MM.1S (cell line): Measurements from ENCODE around the gene SWSAP1.

ENCODE experiments used
- DNase-seq: peaks from one replicate; pipeline ENCODE4 v3.0.0-alpha.2; 2015
- H2AFZ ChIP-seq: fragments of 300-600 bp; sonication (generic); 2 replicates; pipeline ENCODE4 v1.6.0; 2016; ENCODE audit warnings: antibody characterized with exemption, low read length
- H3F3A ChIP-seq: fragments of 300-600 bp; sonication (generic); 2 replicates; pipeline ENCODE4 v1.6.1; 2016; ENCODE audit warnings: mild to moderate bottlenecking, antibody characterized with exemption, low read length, moderate library complexity, mixed read lengths; ENCODE audit not compliant: insufficient read depth
- H3K27ac ChIP-seq: fragments of 300-600 bp; sonication (generic); 2 replicates; pipeline ENCODE4 v1.5.1; 2016; ENCODE audit warnings: mild to moderate bottlenecking, low read length
- H3K27me3 ChIP-seq: fragments of 300-600 bp; sonication (generic); replicated peaks from 2 replicates; pipeline ENCODE4 v1.6.0; 2016; ENCODE audit warnings: low read length; ENCODE audit not compliant: insufficient read depth
- H3K36me3 ChIP-seq: fragments of 300-600 bp; sonication (generic); replicated peaks from 2 replicates; pipeline ENCODE4 v1.6.1; 2016; ENCODE audit warnings: mild to moderate bottlenecking, low read length, mixed read lengths; ENCODE audit not compliant: insufficient read depth
- H3K4me1 ChIP-seq: fragments of 300-600 bp; sonication (generic); 2 replicates; pipeline ENCODE4 v1.6.1; 2016; ENCODE audit warnings: low read length, mixed read lengths
- H3K4me2 ChIP-seq: fragments of 300-600 bp; sonication (generic); 2 replicates; pipeline ENCODE4 v1.6.0; 2016; ENCODE audit warnings: low read depth, low read length
- H3K4me3 ChIP-seq: fragments of 300-600 bp; sonication (generic); 2 replicates; pipeline ENCODE4 v1.5.1; 2016; ENCODE audit warnings: low read length, mixed read lengths
- H3K79me2 ChIP-seq: fragments of 300-600 bp; sonication (generic); 2 replicates; pipeline ENCODE4 v1.6.1; 2016; ENCODE audit warnings: mixed run types, low read length, mixed read lengths
- H3K9ac ChIP-seq: fragments of 300-600 bp; sonication (generic); 2 replicates; pipeline ENCODE4 v1.6.1; 2016; ENCODE audit warnings: low read length, mixed read lengths
- H3K9me2 ChIP-seq: fragments of 300-600 bp; sonication (generic); replicated peaks from 2 replicates; pipeline ENCODE4 v1.6.1; 2016; ENCODE audit warnings: mild to moderate bottlenecking, low read length, mixed read lengths; ENCODE audit not compliant: insufficient read depth
- H3K9me3 ChIP-seq: fragments of 300-600 bp; sonication (generic); replicated peaks from 2 replicates; pipeline ENCODE4 v1.6.1; 2016; ENCODE audit warnings: mild to moderate bottlenecking, low read length, mixed read lengths; ENCODE audit not compliant: insufficient read depth
- H4K20me1 ChIP-seq: fragments of 300-600 bp; sonication (generic); 2 replicates; pipeline ENCODE4 v1.6.1; 2016; ENCODE audit warnings: mild to moderate bottlenecking, low read length, moderate library complexity, mixed read lengths; ENCODE audit not compliant: insufficient read depth
- CTCF ChIP-seq: fragments of 300-600 bp; sonication (generic); IDR thresholded peaks from 2 replicates; pipeline ENCODE4 v1.5.1; 2016; ENCODE audit warnings: antibody characterized with exemption, low read length, mixed read lengths
- EZH2 ChIP-seq: fragments of 300-600 bp; sonication (generic); optimal IDR thresholded peaks from 2 replicates; pipeline ENCODE3; 2017; ENCODE audit warnings: low read depth, mild to moderate bottlenecking, antibody characterized with exemption, low read length, mixed read lengths
- EZH2phosphoT487 ChIP-seq: fragments of 300-600 bp; sonication (generic); IDR thresholded peaks from 2 replicates; pipeline ENCODE4 v1.6.1; 2018; ENCODE audit warnings: antibody characterized with exemption, low read length

Gene SWSAP1

GRCh38 chr19:11364296-11364904 is 10.1 kb upstream of the SWSAP1 start:
- Histone ChIP-seq H3K27ac (no peak overlapping the region), H3K4me2 (no peak overlapping the region), H3K27me3 (peaks cover 2% of the 10 kb centered on the region; the same call in 1 of the 2 replicates), H3K9me3 (no peaks in the 10 kb centered on the region), H3K79me2 (no peaks in the 10 kb centered on the region), H3K4me3 (no peak overlapping the region), H3K9ac (no peak overlapping the region), H4K20me1 (no peaks in the 10 kb centered on the region), H2AFZ (no peak overlapping the region), H3F3A (no peaks in the 10 kb centered on the region), H3K4me1 (no peaks in the 10 kb centered on the region), H3K9me2 (no peaks in the 10 kb centered on the region), H3K36me3 (no peaks in the 10 kb centered on the region)
- no peak for TF ChIP-seq EZH2phosphoT487
- no peak for TF ChIP-seq CTCF
- no peak for TF ChIP-seq EZH2
- DNase-seq, result no peak

GRCh38 chr19:11364935-11365334 is 9.5 kb upstream of the SWSAP1 start:
- no peak for DNase-seq
- Histone ChIP-seq H3K36me3 (no peaks in the 10 kb centered on the region), H3K4me2 (no peak overlapping the region), H3K4me3 (no peak overlapping the region), H3F3A (no peaks in the 10 kb centered on the region), H3K9me2 (no peaks in the 10 kb centered on the region), H2AFZ (no peak overlapping the region), H3K4me1 (no peaks in the 10 kb centered on the region), H3K9me3 (no peaks in the 10 kb centered on the region), H4K20me1 (no peaks in the 10 kb centered on the region), H3K27me3 (no peaks in the 10 kb centered on the region), H3K27ac (no peak overlapping the region), H3K79me2 (no peaks in the 10 kb centered on the region), H3K9ac (no peak overlapping the region)
- TF ChIP-seq EZH2, result no peak
- TF ChIP-seq CTCF, result no peak
- no peak for TF ChIP-seq EZH2phosphoT487

- no peak overlapping the region for H2AFZ ChIP-seq
- no peak overlapping the region for H3K9ac ChIP-seq
- H3K9me2 ChIP-seq, result no peaks in the 10 kb centered on the region
- H3K79me2 ChIP-seq, result no peaks in the 10 kb centered on the region
- DNase-seq, result no peak
- no peaks in the 10 kb centered on the region for H3K9me3 ChIP-seq
- H3K4me3 ChIP-seq, result no peak overlapping the region
- H3K27me3 ChIP-seq, result no peaks in the 10 kb centered on the region
- H3K36me3 ChIP-seq, result no peaks in the 10 kb centered on the region
- no peak for TF ChIP-seq EZH2
- no peak for TF ChIP-seq EZH2phosphoT487
- no peak for TF ChIP-seq CTCF
- H3K4me1 ChIP-seq, result no peaks in the 10 kb centered on the region
- H3K4me2 ChIP-seq, result no peak overlapping the region
- H3K27ac ChIP-seq, result no peak overlapping the region
- no peaks in the 10 kb centered on the region for H3F3A ChIP-seq
- H4K20me1 ChIP-seq, result no peaks in the 10 kb centered on the region
These were observed 8.8 kb upstream of the SWSAP1 start for GRCh38 chr19:11365557-11366117.
